SH-SY5Y (cell line): ENCODE measurements around the gene SUSD2.

ENCODE experiments used
- GATA2 ChIP-seq: IDR thresholded peaks from 2 replicates; pipeline ENCODE4 v1.6.1; 2011; ENCODE audit warnings: mild to moderate bottlenecking, low read depth, low read length
- GATA3 ChIP-seq: IDR thresholded peaks from 2 replicates; pipeline ENCODE4 v1.6.1; 2011; ENCODE audit warnings: low read depth, mild to moderate bottlenecking, low read length, moderate library complexity

- TF ChIP-seq GATA2 (no peak), GATA3 (no peak)
Observed at GRCh38 chr22:24191381-24191841, 10.1 kb downstream of the SUSD2 start.
